NCI-H128 (cell line): Measurements from ENCODE around the gene IL11RA.
"Not testable (repeated sequence)": the region's sequence is repeated elsewhere in the genome, so short reads cannot be mapped to it uniquely, and the experiment has no call there.

Source experiments
- DNase-seq: peaks from one replicate; lab custom pipeline; 2025; ENCODE audit not compliant: unreplicated experiment; lab: John Stamatoyannopoulos, UW

Gene IL11RA

DNA sequence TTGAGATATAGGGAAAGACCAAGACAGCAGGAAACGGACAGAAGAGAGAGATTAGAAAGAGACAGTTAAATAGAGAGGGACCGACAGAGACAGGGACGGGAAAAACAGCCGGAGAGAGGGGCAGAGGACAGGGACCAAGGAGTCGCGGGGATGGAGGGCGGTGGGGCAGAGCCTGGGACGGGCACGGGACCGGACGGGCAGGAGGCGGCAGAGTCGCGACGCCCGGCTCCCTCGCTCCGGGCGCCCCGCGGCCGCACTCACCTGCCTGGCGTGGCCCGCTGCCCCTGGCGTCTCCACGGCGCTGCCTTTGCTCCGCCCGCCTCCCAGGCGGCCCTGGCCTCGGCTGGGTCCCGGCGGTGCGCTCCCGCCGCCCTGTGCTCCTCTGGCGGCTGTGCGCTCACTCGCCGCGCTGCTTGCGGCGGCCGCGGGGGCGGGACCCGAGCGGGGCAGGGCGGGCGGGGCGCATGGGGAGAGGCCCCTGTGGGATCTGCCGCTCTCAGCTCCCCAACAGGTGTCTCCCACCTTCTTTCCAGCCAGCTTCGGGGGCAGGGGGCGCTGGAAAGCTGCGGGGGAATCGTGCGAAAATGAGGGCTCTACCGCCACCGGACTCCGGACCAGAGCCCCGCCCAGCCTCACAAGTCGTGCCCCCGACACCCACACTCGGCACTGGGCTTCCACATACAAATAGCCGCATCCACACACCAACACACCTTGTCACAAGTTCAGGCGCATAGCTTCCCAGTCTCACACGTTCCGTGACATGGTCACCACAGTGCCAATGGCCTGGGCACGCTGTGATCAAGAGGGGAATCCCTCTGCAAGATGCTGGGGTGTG lies 23.1 kb upstream of the IL11RA start, which contains the start of gene ARID3C:
ARID3C (minus strand) TSS at position 411 of the 835 bp plus-strand sequence. CDS start 1,052 bp downstream, outside the sequence.
- DNase-seq: no peak

DNA sequence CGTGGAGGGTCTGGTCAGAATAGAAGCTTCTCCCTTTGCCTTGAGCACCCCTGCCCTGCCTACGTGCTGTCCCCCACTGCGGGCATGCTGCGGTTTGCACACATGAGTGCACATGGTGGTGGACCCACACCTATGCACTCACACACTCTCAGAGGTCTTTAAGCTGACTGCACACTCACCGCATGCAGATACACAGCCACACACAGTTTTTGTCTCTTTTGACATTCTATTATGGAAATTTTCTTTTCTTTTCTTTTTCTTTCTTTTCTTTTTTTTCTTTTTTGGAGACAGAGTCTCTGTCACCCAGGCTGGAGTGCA lies 22.5 kb upstream of the IL11RA start:
- DNase-seq: no peak

DNA sequence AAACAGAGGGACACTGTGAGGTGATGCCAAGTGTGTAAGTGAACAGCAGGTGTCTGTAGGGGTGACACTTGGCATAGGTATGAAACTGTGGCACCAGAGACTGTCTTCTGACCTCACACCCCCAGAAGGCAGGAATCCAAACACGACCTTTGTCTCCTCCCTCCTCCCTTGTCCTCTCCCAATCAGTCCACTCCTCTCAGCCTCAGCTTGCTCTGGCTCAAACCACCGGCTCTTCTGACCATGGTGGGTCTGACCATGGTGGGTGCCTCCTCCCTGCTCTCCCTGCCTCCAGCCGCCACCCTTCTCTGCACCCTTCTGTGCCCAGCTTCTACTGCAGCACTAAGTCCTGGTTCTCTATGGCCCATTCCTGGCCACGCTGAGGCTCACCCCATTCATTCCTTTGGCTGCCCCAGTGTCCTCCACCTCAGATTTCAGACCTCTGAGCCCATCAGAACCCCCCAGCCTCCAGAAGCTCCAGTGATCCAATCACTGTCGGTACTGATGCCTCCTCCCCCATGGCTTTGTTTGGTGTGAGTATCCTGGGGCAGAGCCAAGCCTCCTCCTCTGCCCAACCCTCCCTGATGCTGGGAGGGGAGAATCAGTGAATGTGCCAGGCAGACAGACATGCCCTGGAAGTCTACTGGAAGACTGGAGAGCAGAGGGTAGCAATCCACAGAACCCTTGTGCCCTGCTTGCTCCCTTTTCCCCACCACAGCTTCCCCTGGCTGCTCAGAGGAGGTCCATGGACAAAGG lies 21.4 kb upstream of the IL11RA start:
- no peak for DNase-seq

DNA sequence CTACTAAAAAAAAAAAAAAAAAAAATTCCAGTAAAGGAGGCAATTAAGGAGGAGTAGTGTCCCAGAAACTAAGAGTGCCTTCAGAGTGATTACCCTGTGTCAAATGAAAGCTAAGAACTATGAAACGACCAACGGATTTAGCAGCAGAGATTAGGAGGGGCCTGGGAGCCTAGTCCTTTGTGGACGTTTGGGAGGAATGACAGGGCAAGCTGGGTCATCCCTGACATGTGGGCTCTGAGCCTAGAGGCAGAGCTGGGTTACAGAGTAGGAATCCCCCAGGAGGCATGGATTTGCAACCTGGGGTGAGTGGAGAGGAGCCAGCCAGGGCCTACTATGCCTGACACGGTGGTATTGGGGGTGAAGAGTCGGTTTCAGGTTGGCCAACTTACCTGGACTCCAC lies 18.8 kb upstream of the IL11RA start:
- DNase-seq: no peak

DNA sequence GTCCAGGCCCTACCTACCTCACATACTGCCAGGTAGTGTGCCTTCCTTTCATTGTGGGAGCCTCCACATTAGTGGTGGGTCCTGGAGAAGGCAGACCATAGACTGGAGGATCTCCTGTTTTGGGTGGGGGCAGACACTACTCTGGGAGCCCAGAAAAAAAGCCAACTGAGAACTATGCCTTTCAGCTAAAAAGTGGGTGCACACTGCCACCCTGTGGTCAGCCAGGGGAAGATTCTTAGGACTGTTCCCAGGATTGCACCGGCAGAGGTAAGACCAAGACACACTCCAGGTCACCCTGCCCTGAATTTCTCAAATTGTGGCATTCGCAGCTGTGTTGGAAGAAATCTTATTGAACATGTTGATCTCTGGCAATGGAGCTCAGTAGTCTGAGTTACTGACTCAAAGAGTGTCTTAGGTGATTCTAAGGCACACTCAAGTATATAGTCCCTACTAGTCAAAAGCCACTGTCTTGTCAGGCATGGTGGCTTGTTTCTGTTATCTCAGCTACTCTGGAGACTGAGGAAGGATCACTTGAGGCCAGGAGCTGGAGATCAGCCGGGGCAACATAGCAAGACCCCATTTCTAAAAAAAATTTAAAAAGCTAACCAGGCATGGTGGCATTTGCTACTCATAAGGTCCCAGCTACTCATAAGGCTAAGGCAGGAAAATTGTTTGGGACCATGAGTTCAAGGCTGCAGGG lies 18.0 kb upstream of the IL11RA start:
- peak; percentile 25 for DNase-seq

DNA sequence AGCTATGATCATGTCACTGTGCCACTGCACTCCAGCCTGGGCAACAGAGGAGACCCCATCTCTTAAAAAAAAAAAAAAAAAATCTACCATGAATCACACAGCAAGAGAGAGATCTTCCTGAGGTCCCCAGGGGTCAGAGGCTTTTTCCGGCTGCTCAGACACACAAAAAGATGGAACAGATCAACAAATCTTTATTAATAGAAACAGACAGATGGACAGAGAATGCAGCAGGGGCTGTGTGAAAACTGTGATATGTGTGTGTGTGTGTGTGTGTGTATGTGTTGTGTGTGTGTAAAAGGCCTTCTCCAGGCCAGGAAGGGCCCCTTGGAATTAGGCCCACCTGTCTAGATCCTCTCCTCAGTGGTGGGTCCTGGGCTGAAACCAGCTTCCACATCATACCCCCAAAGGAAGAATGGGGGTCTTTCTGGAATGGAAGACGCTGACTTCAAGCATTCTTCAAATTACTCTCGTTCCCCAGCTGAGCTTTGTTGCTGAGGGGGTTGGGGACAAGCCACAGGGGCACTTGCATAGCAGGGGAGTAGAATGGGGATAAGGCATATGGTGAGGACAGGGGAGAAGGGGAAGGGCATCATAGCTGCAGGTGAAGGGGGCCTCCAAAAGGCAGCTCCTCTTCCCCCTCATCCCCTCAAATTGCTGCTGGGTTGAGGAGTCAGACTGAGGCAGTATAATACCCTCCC lies 17.3 kb upstream of the IL11RA start:
- DNase-seq: no peak

DNA sequence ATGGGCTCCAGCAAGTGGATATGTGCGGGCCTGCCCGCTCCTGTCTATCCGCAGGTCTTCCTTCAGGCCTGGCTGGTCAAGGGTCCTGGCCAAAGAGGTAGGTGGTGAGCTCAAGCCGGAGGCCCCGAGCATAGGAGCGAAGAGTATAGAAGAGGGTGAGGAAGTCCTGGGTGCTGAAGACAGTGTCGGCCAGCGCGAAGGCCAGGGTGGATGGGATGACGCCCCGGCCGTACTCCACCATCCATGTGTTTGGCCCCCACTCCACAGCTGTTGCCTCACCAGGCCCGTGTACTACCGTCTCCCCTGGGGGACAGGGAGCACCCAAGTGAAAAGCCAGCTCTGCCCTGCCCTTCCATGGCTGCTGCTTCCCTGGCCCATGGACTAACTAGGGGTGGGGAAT lies 16.4 kb upstream of the IL11RA start:
- no peak for DNase-seq

DNA sequence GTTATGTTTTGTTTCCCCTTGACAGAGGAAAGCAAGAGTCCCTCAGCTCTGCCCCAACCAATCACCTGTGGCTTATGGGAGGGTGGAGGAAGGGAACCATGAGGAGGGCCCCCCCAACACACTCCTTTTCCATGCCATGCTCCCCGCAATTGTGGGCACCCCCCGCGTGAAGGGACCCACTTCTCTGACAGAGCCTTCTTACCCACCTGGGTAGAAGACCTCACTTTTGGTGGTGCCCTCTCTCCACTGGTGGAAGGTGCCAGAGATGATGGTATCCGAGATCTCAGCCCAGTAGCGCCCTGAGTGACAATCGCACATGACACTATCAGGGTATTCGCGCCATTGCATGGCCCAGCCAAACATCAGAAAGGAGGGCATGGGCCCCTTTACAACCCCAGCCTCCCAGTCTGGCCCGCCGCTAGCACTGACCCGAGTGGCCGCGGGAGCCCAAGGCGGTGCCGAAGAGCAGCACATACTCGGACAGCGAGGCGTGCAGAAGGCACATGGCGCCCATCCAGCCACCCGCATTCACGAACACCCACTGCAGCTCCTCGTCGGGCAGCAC lies 15.1 kb upstream of the IL11RA start:
- DNase-seq: no peak

DNA sequence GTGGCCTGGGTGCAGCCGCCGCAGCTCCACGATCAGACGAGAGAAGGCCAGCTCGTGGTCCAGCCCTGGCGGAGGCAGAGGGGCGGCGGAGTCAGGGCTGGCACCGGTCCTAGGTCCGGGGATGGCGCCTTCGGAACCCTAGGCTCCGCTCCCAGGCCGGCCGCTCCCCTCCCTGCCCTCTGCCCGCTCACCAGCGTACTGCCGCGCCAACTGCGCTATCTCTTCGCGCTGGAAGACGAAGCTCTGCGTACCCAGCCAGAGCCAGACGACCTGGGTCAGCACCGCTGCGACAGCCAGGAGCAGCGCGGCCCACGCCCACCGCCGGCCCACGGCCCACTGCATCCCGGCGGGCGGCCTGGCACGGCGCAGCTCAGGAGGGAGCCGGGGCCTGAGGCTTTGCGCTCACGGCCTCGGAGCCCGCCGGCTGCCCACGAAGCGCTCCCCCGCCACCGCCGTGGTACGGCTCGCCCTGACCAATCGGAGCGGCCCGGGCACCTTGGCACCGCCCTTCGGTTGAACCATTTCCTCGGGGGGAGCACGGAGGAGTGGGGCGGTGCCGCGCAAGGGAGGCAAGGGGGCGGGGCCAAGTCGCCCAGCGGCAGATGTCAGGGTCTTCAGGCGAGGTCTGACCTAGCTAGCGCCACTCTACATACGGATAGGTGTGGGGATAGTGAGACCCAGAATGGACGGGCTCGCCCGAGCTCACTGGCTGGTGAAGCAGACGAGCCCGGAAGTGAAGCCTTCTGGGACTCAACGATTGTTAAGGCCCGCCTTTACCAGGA lies 14.4 kb upstream of the IL11RA start, which contains the start of gene SIGMAR1:
SIGMAR1 (minus strand) TSS at position 432 of the 782 bp plus-strand sequence; CDS start at position 342, 90 bp downstream.
- peak; percentile 94 for DNase-seq

DNA sequence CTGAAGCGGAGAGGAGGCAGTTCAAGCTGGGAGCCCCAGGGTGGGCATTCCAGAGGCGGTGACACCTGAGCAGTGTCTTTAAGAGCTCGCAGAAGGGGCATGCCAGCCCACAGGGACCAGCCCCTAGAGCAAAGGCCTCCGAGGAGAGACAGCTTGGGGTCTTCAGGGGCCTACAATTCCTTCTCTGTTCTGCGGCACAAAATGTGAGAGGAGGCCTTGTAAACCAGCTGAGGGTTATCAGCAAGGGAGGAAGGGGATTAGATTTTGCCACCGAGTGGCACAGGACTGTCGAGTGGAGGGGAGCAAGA lies 13.9 kb upstream of the IL11RA start:
- no peak for DNase-seq

DNA sequence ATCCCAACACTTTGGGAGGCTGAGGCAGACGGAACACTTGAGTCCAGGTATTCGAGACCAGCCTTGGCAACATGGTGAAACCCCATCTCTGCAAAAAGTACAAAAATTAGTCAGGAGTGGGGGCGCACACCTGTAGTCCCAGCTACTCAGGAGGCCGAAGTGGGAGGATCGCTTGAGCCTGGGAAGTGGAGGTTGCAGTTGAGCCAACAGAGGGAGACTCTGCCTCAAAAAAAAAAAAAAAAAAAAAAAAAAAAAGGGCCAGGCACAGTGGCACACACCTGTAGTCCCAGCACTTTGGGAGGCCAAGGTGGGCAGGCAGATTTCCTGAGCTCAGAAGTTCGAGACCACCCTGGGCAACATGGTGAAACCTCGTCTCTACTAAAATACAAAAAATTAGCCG lies 12.7 kb upstream of the IL11RA start:
- DNase-seq: not testable (repeated sequence)

DNA sequence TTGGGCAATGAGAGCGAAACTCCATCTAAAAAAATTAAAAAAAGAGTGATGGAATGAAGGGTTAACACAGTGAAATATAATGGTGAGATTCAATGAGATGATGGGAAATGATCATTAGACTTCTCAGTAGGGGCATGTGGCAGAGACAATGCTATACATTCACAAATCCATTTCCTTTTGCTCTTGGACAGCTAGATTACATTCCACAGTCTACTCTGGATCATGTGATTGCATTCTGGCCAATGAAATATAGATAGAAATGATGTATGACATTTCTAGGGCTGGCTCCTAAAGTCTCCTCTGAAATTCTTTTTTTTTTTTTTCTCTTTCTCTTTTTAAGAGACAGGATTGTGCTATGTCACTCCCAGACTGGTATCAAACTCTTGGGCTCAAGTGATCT lies 9.3 kb upstream of the IL11RA start:
- no peak for DNase-seq

DNA sequence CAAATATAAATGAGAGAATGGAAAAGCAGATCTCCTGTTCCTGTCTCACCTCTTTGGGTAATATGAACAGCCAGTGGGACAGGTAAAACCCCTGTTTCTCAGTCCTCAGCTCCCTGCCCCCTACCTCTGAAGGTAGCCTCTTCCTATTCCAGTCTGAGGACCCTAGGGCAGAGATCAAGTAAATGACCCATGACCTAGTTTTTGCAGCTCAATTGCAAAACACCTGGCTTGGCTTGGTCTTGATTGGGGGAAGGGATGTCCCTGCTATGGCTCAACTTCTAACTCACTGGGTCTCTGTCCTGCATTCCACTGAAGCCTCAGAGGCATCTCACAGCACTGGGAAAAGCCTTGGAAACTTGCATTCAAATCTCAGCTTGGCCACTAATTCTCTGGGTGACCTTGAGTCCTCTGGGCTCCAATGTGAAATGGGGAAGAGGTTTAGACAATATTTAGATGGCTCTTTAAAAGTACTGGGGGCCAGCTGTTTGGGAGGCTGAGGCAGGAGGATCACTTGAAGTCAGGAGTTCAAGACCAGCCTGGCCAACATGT lies 7.1 kb upstream of the IL11RA start:
- DNase-seq: no peak

DNA sequence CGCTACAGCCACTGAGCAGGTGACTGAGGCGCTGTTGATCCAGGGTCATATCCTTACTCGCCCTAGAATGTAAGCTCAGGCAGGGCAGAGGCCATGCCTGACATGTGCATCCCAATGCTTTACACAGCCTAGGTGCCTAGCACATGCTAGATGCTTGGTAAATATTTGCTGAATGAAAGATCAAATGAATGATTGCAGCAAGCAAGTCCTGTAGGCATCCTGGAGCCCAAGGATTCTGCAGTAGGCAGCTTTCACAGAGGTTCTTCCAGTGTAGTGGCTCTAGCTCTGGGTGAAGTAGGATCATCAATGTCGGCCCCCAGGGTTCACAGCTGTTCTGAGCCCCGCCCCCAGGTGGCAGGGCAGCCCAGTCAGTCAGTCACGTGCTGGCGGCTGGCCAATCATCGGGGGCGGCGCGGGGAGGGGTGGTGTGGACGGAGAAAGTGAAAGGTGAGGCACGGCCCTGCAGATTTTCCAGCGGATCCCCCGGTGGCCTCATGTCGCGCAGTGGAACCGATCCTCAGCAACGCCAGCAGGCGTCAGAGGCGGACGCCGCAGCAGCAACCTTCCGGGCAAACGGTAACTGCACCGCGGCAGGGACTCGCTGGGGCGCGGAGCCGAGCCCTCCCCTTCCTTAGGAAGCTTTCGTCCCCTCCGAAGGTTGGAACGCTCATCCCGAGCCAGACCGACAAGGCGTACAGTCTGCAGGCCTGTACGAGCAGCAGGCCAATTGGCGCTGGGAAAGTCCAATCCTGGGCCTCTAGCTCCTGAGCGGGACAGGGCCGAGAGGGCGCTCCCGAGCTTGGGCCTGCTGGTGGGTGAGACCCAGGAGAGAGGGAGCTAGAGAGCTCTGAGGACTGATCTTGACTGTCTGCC lies 5.5 kb upstream of the IL11RA start, which contains the start of gene GALT:
GALT (plus strand) TSS at position 465 of the 873 bp plus-strand sequence; CDS start at position 495, 30 bp downstream.
- DNase-seq: peak; percentile 87

DNA sequence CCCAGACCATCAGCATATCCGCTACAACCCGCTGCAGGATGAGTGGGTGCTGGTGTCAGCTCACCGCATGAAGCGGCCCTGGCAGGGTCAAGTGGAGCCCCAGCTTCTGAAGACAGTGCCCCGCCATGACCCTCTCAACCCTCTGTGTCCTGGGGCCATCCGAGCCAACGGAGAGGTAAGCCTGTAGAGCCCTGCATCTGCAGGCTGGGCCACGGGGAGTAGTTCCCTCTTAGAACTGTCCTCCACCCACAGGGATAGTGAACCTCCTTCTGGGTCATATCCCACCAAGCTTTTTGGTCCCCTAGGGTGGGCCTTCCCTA lies 4.9 kb upstream of the IL11RA start:
- no peak for DNase-seq

DNA sequence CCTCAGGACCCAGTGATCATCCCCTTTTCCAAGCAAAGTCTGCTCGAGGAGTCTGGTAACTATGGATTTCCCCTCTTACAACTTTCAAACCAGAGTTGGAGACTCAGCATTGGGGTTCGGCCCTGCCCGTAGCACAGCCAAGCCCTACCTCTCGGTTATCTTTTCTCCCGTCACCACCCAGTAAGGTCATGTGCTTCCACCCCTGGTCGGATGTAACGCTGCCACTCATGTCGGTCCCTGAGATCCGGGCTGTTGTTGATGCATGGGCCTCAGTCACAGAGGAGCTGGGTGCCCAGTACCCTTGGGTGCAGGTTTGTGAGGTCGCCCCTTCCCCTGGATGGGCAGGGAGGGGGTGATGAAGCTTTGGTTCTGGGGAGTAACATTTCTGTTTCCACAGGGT lies 4.3 kb upstream of the IL11RA start:
- no peak for DNase-seq

DNA sequence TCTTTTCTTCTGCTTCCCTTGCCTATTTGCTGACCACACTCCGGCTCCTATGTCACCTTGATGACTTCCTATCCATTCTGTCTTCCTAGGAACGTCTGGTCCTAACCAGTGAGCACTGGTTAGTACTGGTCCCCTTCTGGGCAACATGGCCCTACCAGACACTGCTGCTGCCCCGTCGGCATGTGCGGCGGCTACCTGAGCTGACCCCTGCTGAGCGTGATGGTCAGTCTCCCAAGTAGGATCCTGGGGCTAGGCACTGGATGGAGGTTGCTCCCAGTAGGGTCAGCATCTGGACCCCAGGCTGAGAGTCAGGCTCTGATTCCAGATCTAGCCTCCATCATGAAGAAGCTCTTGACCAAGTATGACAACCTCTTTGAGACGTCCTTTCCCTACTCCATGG lies 3.3 kb upstream of the IL11RA start:
- no peak for DNase-seq

DNA sequence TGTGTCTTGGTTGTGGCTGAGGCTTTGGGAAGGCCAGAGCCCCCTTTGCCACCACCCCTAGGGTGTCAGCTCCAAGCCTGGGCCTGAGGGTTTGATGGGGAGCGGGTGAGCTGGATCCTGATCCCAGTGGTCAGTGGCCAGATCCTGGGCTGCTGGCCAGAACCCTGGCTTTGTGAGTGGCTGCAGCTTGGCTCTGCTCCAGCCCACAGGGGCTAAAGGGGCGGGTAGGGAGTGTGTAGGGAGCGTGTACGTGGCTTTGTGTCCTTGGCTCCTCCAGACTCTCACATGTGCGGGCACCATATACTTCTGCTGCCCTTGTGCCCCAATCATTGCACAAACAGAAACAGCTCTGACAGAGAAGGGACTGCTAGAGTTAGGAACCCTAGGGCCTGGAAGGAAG lies 1.2 kb upstream of the IL11RA start:
- no peak for DNase-seq

DNA sequence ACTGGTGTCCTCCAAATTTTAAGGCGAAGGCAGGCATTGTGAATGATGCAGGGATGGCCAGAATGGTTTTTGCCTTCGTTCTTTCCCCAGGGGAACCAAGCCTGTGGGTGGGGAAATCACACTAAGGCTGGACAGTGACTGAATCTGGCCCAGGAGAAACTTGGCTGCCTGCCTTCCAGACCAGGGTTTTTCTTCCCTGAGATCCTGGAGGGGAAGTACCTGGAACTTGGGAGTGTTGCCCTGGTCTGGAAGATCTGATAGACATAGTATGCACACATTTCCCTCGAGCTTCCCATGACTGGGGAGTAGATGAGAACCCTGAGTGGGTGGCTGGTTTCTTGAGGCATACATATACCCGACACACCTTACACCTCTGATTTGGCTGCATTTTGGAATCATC lies 664 bp upstream of the IL11RA start:
- DNase-seq: no peak
